Measurements from ENCODE around the gene HS3ST5. TPM values are rescaled to one million over a fixed set of nuclear protein-coding genes. Genes with fewer than 3 reads are reported as not detected.

Gene HS3ST5
- total RNA-seq, 1 donor from 2014 or later = 0.05 TPM

DNA sequence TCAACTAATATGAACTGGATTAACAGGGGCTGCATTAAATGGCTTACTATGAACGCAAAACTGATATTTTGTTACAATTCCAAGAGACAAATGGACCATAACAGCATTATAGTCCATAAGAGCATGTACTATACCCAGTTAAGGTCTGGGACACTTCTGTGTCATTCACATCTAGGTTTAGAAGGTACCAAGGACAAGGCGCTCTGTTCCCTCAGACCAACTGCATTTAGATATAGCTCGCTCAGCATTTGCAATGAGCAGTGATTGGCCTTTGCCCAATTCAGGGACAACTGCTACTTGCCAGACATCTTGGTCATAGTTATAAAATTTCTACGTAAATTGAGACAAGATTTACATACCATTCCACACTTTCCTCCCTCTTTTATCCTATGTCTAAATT, 132.4 kb downstream of the HS3ST5 start:
- no peaks in the 10 kb centered on the region for H3K27me3 Mint-ChIP-seq (ENCODE audit: low read depth)
- no peak overlapping the region for H3K27ac Mint-ChIP-seq (ENCODE audit: unreplicated experiment)
- no peak for DNase-seq (ENCODE audit: low spot score)
- peaks cover 2% of the 10 kb centered on the region for H3K36me3 Mint-ChIP-seq (ENCODE audit: low read depth)
- no peak overlapping the region for H3K4me3 Mint-ChIP-seq (ENCODE audit: unreplicated experiment)
- H3K4me1 Mint-ChIP-seq (ENCODE audit: low read depth) = peaks cover 8% of the 10 kb centered on the region
- no peak for TF ChIP-seq CTCF (IDR thresholded peaks at IDR 0.05)
- H3K9me3 Mint-ChIP-seq (ENCODE audit: low read depth) = peaks cover 2% of the 10 kb centered on the region

DNA sequence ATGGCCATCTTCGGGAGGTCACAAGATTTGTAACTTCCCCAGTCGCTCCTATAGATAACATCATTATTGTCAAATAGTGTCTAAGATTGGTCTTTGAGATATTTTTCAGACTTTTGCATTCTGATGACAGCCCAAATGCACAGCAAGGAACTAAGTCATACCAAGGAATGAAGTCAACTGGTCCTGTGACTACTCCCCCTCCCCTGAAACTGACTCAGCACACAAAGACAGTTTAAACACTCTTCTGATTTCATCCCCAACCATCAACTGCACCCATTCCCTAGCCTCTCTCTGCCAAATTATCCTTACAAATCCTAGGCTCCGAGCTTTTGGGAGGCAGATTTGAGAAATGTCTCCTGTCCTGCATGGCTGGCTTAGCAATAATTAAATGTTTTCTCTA, 139.4 kb downstream of the HS3ST5 start:
- H3K4me3 Mint-ChIP-seq (ENCODE audit: unreplicated experiment) = no peak overlapping the region
- peaks cover 2% of the 10 kb centered on the region for H3K36me3 Mint-ChIP-seq (ENCODE audit: low read depth)
- H3K4me1 Mint-ChIP-seq (ENCODE audit: low read depth) = no peaks in the 10 kb centered on the region
- H3K27ac Mint-ChIP-seq (ENCODE audit: unreplicated experiment) = no peak overlapping the region
- no peaks in the 10 kb centered on the region for H3K27me3 Mint-ChIP-seq (ENCODE audit: low read depth)
- peaks cover 3% of the 10 kb centered on the region for H3K9me3 Mint-ChIP-seq (ENCODE audit: low read depth)
- no peak for TF ChIP-seq CTCF (IDR thresholded peaks at IDR 0.05)
- DNase-seq (ENCODE audit: low spot score) = no peak

DNA sequence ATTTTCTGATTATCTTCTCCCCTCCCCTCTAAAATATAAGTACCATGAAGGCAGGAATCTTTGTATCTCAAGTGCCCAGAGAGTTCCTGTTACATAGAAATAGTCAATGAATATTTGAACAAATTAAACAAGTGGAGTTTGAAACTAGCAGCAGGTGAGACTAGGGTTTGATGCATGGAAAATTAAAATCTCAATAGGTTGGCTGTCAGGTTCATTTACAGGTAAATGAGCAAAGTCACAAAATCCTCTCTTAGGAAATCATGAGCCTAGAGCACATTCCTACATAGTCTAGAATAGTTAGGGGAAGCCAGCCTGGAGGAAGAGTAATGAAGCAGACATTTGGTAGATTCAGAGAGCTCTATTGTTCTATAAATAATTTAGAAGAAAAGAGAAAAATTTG, 140.4 kb downstream of the HS3ST5 start:
- no peak for TF ChIP-seq CTCF (IDR thresholded peaks at IDR 0.05)
- peaks cover 2% of the 10 kb centered on the region for H3K36me3 Mint-ChIP-seq (ENCODE audit: low read depth)
- H3K4me1 Mint-ChIP-seq (ENCODE audit: low read depth) = no peaks in the 10 kb centered on the region
- DNase-seq (ENCODE audit: low spot score) = no peak
- H3K27ac Mint-ChIP-seq (ENCODE audit: unreplicated experiment) = no peak overlapping the region
- H3K9me3 Mint-ChIP-seq (ENCODE audit: low read depth) = peaks cover 5% of the 10 kb centered on the region
- no peak overlapping the region for H3K4me3 Mint-ChIP-seq (ENCODE audit: unreplicated experiment)
- no peaks in the 10 kb centered on the region for H3K27me3 Mint-ChIP-seq (ENCODE audit: low read depth)

DNA sequence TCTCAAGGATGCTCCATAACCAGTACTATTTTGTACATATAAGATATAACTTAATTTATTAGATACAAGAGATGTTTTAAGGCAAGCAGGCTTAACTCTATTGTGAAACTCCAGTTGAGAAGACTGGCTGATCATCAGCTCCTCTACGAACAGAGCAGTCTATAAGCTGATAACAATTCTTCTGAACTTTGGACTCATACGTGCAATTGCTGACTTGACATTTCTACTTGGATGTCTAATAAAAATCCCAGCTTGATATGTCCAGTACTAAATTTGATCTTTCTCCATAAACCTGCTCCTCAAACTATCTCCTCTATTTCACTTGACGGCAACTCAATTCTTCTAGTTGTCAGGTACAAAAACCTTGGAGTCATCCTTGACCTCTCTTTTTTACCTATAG, 141.9 kb downstream of the HS3ST5 start:
- TF ChIP-seq CTCF (IDR thresholded peaks at IDR 0.05) = no peak
- H3K27ac Mint-ChIP-seq (ENCODE audit: unreplicated experiment) = no peak overlapping the region
- DNase-seq (ENCODE audit: low spot score) = no peak
- no peak overlapping the region for H3K4me3 Mint-ChIP-seq (ENCODE audit: unreplicated experiment)
- H3K36me3 Mint-ChIP-seq (ENCODE audit: low read depth) = peaks cover 1% of the 10 kb centered on the region
- H3K4me1 Mint-ChIP-seq (ENCODE audit: low read depth) = no peaks in the 10 kb centered on the region
- H3K27me3 Mint-ChIP-seq (ENCODE audit: low read depth) = no peaks in the 10 kb centered on the region
- H3K9me3 Mint-ChIP-seq (ENCODE audit: low read depth) = peaks cover 5% of the 10 kb centered on the region

- DNase-seq (ENCODE audit: low spot score) = no peak
- Mint-ChIP-seq H3K36me3 (ENCODE audit: low read depth) (no peaks in the 10 kb centered on the region), H3K4me1 (ENCODE audit: low read depth) (peaks cover 5% of the 10 kb centered on the region), H3K27me3 (ENCODE audit: low read depth) (no peaks in the 10 kb centered on the region), H3K9me3 (ENCODE audit: low read depth) (peaks cover 2% of the 10 kb centered on the region), H3K27ac (ENCODE audit: unreplicated experiment) (no peak overlapping the region), H3K4me3 (ENCODE audit: unreplicated experiment) (no peak overlapping the region)
- no peak for TF ChIP-seq CTCF (IDR thresholded peaks at IDR 0.05)
Observed at GRCh38 chr6:114195631-114196403, 147.0 kb downstream of the HS3ST5 start.
